ENCODE measurements around the gene NLK.

The NLK gene

GRCh38 chr17:28131599-28131998, 89.1 kb downstream of the NLK start:
- TF ChIP-seq, protein P1, sequence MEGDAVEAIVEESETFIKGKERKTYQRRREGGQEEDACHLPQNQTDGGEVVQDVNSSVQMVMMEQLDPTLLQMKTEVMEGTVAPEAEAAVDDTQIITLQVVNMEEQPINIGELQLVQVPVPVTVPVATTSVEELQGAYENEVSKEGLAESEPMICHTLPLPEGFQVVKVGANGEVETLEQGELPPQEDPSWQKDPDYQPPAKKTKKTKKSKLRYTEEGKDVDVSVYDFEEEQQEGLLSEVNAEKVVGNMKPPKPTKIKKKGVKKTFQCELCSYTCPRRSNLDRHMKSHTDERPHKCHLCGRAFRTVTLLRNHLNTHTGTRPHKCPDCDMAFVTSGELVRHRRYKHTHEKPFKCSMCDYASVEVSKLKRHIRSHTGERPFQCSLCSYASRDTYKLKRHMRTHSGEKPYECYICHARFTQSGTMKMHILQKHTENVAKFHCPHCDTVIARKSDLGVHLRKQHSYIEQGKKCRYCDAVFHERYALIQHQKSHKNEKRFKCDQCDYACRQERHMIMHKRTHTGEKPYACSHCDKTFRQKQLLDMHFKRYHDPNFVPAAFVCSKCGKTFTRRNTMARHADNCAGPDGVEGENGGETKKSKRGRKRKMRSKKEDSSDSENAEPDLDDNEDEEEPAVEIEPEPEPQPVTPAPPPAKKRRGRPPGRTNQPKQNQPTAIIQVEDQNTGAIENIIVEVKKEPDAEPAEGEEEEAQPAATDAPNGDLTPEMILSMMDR (IDR thresholded peaks at IDR 0.05): no peak

DNA sequence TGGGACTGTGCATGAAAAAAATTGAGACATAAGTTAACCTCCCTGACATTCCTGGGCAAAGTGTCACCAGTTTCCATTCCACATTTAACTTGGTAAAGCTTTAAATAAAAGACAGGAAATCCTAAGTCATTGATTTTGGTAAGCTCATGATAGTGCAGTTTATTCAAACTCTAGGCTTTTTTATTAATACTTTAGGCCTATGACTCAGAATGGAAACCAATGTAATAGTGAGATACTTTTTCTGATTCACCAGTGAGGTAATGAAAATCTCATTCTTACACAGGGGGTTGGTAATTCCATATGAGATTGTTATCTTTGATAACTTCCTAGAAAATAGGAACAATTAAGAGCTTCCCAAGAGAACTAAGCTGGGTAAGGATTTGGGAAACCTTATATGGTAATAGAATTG, 91.1 kb downstream of the NLK start:
- TF ChIP-seq, protein P1 (IDR thresholded peaks at IDR 0.05): no peak

GRCh38 chr17:28136923-28137322, 94.4 kb downstream of the NLK start:
- TF ChIP-seq, protein P1 (IDR thresholded peaks at IDR 0.05): peak; percentile 25; the same call in 1 of the 2 replicates

DNA sequence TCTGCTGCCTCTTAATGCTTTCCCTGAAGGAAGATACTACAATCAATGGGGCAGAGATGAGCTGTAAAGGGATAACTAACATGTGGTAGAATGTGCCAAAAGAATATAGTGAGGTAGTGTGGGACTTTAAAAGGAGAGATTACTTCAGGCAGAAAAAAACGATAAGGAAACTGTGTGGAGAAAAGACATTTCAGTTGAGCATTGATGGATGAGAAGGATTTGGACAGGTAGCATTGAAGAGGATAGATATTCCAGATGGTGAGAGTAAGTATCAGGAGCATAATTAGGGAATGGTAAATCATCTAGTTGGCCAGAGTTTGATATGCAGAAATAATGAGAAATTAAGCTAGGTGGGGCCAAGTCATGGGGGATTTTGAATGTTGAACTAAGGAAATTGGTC, 97.3 kb downstream of the NLK start:
- TF ChIP-seq, protein P1 (IDR thresholded peaks at IDR 0.05): no peak

DNA sequence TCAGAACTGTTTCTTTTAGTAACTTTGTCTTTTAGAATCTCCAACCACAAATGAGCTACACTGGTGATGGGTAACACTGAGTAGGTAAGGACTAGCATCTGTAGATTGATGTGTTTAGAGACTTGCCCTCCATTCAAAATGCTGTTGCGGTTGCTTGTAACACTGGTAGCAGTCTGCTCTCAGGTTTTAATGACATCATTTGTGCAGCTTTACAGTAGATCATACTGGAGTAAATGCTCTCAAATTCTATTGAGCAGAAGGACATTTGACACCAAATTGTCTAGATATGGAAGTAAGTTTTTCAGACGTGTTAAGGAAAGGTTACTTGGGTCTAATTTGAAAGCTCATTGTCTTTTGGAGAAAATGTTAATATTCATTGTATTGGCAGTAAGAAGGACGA, 98.8 kb downstream of the NLK start:
- TF ChIP-seq, protein P1 (IDR thresholded peaks at IDR 0.05): no peak

DNA sequence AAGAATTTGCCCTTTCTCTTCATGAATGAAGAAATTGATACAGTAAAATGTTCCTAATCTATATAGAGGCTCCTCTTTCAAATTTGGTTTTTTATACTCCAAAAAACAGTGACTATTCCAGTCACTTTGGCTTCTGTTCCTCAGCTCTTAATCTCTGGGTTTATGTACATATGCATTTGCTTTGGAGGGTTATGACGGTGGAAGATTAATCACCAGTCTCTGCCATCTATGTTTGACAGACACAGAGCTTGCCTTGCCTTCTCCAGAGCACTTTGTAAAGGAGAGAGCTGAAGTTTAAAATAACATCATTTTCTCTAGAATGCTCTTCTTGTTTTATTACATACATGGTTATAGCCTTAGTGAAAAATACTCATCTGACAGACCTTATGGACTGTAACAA, 99.3 kb downstream of the NLK start:
- TF ChIP-seq, protein P1 (IDR thresholded peaks at IDR 0.05): no peak

DNA sequence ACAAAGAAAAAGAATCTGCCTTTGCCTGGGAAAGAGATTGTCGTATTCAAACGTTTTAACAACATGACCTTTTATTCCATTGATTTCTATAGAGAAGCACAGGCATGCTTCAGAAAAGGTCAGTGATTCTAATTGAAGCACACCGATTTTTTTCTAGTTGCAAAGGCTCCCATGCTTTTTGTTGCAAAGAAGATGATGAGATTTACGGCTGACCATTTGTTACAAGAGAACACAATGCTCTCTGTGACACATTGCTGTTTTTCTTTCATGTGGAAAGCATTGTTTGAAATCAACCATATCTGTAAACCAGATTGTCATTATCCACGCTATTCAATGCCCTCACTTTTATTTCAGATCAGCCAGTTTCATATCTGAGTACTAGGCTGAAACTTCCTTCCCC, 99.8 kb downstream of the NLK start:
- TF ChIP-seq, protein P1 (IDR thresholded peaks at IDR 0.05): no peak

- TF ChIP-seq, protein P1 (IDR thresholded peaks at IDR 0.05): no peak
Observed at GRCh38 chr17:28144019-28144418, 101.5 kb downstream of the NLK start.
